CD4-positive, alpha-beta T cell treated with Interleukin-17A for 1 hour (primary cell): Measurements from ENCODE around the gene BZW2.

ENCODE experiments used
- DNase-seq: peaks from one replicate; pipeline ENCODE4 v3.0.0-alpha.2; 2020

Gene BZW2

GRCh38 chr7:16755397-16755796 lies 109.4 kb downstream of the BZW2 start:
- DNase-seq, result no peak
